ENCODE data around the gene LCT. TPM values are rescaled to one million over a fixed set of nuclear protein-coding genes. Genes with fewer than 3 reads are reported as not detected.

LCT gene
- total RNA-seq, 1 experiment from 2014 or later: 0.04 TPM

GRCh38 chr2:135845997-135846396 is 9.0 kb upstream of the LCT start:
- no peaks in the 10 kb centered on the region for H3K27me3 ChIP-seq (ENCODE audit: insufficient read depth, low read length)
- H3K23ac ChIP-seq (ENCODE audit: insufficient read length, low read depth, low read length): no peak overlapping the region
- no peak overlapping the region for H3T11ph ChIP-seq (ENCODE audit: low read length)
- no peak overlapping the region for H2AK5ac ChIP-seq (ENCODE audit: insufficient read length, low read length)
- TF ChIP-seq CTCF (conservative IDR thresholded peaks at IDR 0.05): no peak
- Mint-ChIP-seq H3K9me3 (no peaks in the 10 kb centered on the region), H3K36me3 (ENCODE audit: insufficient read depth in 1 of 3, low read depth in 3 of 3) (peaks cover 42 to 86% (median 84%) of the 10 kb centered on the region in 3 experiments), H3K27me3 (ENCODE audit: low read depth) (no peaks in the 10 kb centered on the region), H3K4me3 (no peak overlapping the region), H3K4me1 (no peaks in the 10 kb centered on the region), H3K27ac (no peak overlapping the region)
- no peak overlapping the region for H4K91ac ChIP-seq (ENCODE audit: insufficient read length, low read depth, low read length)
- H3K14ac ChIP-seq (ENCODE audit: insufficient read depth, low read length): no peak overlapping the region
- no peak overlapping the region for H3K27ac ChIP-seq (ENCODE audit: insufficient read length, low read depth, low read length)
- DNase-seq: no peak
- H4K5ac ChIP-seq (ENCODE audit: insufficient read length, low read depth, low read length): no peak overlapping the region
- no peaks in the 10 kb centered on the region for H4K20me1 ChIP-seq (ENCODE audit: control insufficient read depth, insufficient read depth, insufficient read length)
- no peaks in the 10 kb centered on the region for H3K23me2 ChIP-seq (ENCODE audit: insufficient read length, low read depth, low read length, poor library complexity, severe bottlenecking)
- H3K4me1 ChIP-seq (ENCODE audit: insufficient read depth, low read length): no peaks in the 10 kb centered on the region
- no peak overlapping the region for H3K9ac ChIP-seq (ENCODE audit: extremely low read depth, insufficient read length, low read length)
- WGBS (ENCODE audit: extremely low coverage, insufficient read length, low lambda C conversion rate): no CpG with 5 or more reads among the region's 5 CpGs
- H3K9me3 ChIP-seq (ENCODE audit: control insufficient read depth, low read depth, low read length): no peaks in the 10 kb centered on the region
- no peak overlapping the region for H3K4me2 ChIP-seq (ENCODE audit: insufficient read depth, insufficient read length, low read length)
- H2BK5ac ChIP-seq (ENCODE audit: insufficient read length, low read length): no peak overlapping the region
- H2AFZ ChIP-seq (ENCODE audit: low read length): no peak overlapping the region
- H2BK12ac ChIP-seq (ENCODE audit: insufficient read length, low read depth, low read length): no peak overlapping the region
- no peaks in the 10 kb centered on the region for H3K79me2 ChIP-seq (ENCODE audit: insufficient read depth, low read length)
- no peak overlapping the region for H3K18ac ChIP-seq (ENCODE audit: insufficient read length, low read depth, low read length)
- no peaks in the 10 kb centered on the region for H3K79me1 ChIP-seq (ENCODE audit: insufficient read depth, low read depth, low read length, poor library complexity, severe bottlenecking)
- H2BK15ac ChIP-seq (ENCODE audit: low read depth, low read length): no peak overlapping the region; the same call in 1 of the 2 replicates
- H3K4ac ChIP-seq (ENCODE audit: low read depth, low read length): no peak overlapping the region
- no peak overlapping the region for H3K56ac ChIP-seq (ENCODE audit: insufficient read length, low read depth, low read length)
- no peak overlapping the region for H4K8ac ChIP-seq (replicated peaks; ENCODE audit: insufficient read length, low read depth, low read length)
- no peak overlapping the region for H2BK20ac ChIP-seq (ENCODE audit: low read depth, low read length, poor library complexity, severe bottlenecking)
- H2BK120ac ChIP-seq (ENCODE audit: low read depth, low read length, poor library complexity, severe bottlenecking): no peak overlapping the region

Data from H9 (cell line).